Astrocyte (in vitro differentiated cells and primary cell): ENCODE data around the gene PDIA2. TPM values are rescaled to one million over a fixed set of nuclear protein-coding genes. Genes with fewer than 3 reads are reported as not detected.

ENCODE experiments used
- DNase-seq: peaks from one replicate; pipeline ENCODE4 v3.0.0-alpha.2; 2010; ENCODE audit warnings: low read depth
- FAIRE-seq: peaks from 2 replicates; lab custom pipeline; 2011; peaks lifted over from hg19 to GRCh38; lab: Jason Lieb, UNC
- H2AFZ ChIP-seq: 2 replicates; pipeline ENCODE4 v1.6.0; 2012; ENCODE audit warnings: low read depth, low read length, inconsistent platforms
- H3K27ac ChIP-seq: 2 replicates; pipeline ENCODE4 v1.5.1; 2011; ENCODE audit warnings: low read depth, low read length, inconsistent platforms
- H3K27me3 ChIP-seq: 2 replicates; pipeline ENCODE4 v1.6.0; 2011; ENCODE audit warnings: low read length, inconsistent platforms; ENCODE audit not compliant: insufficient read depth
- H3K36me3 ChIP-seq: 2 replicates; pipeline ENCODE4 v1.5.1; 2011; ENCODE audit warnings: low read length, inconsistent platforms; ENCODE audit not compliant: insufficient read depth
- H3K4me1 ChIP-seq: 2 replicates; pipeline ENCODE4 v1.5.1; 2011; ENCODE audit warnings: low read length, inconsistent platforms; ENCODE audit not compliant: insufficient read depth
- H3K4me2 ChIP-seq: 2 replicates; pipeline ENCODE4 v1.6.0; 2012; ENCODE audit warnings: low read length, inconsistent platforms
- H3K4me3 ChIP-seq: 2 replicates; pipeline ENCODE4 v1.5.1; 2011; ENCODE audit warnings: low read depth, mild to moderate bottlenecking, low read length, inconsistent platforms; ENCODE audit not compliant: insufficient read depth
- H3K79me2 ChIP-seq: 2 replicates; pipeline ENCODE4 v1.6.0; 2012; ENCODE audit warnings: mild to moderate bottlenecking, low read length, inconsistent platforms; ENCODE audit not compliant: insufficient read depth
- H3K9ac ChIP-seq: 2 replicates; pipeline ENCODE4 v1.6.0; 2012; ENCODE audit warnings: mild to moderate bottlenecking, low read length, inconsistent platforms
- H3K9me3 ChIP-seq: 2 replicates; pipeline ENCODE4 v1.5.1; 2012; ENCODE audit warnings: low read depth, mild to moderate bottlenecking, low read length, inconsistent platforms; ENCODE audit not compliant: insufficient read depth
- H4K20me1 ChIP-seq: 2 replicates; pipeline ENCODE4 v1.6.0; 2012; ENCODE audit warnings: low read length, inconsistent platforms; ENCODE audit not compliant: insufficient read depth
- H3K27ac Mint-ChIP-seq: one replicate; pipeline ENCODE4 v1.8.0; 2021; ENCODE audit warnings: mild to moderate bottlenecking, mixed read lengths; ENCODE audit not compliant: unreplicated experiment
- H3K27me3 Mint-ChIP-seq: one replicate; pipeline ENCODE4 v1.8.0; 2021; ENCODE audit warnings: low read depth, mixed read lengths; ENCODE audit not compliant: unreplicated experiment
- H3K36me3 Mint-ChIP-seq: one replicate; pipeline ENCODE4 v1.8.0; 2021; ENCODE audit warnings: low read depth, mixed read lengths; ENCODE audit not compliant: unreplicated experiment
- H3K4me1 Mint-ChIP-seq: one replicate; pipeline ENCODE4 v1.8.0; 2021; ENCODE audit warnings: low read depth, mixed read lengths; ENCODE audit not compliant: unreplicated experiment
- H3K4me3 Mint-ChIP-seq: one replicate; pipeline ENCODE4 v1.8.0; 2021; ENCODE audit warnings: mild to moderate bottlenecking, moderate library complexity, mixed read lengths; ENCODE audit not compliant: unreplicated experiment
- H3K9me3 Mint-ChIP-seq: one replicate; pipeline ENCODE4 v1.8.0; 2021; ENCODE audit warnings: mild to moderate bottlenecking, mixed read lengths; ENCODE audit not compliant: unreplicated experiment
- EZH2 ChIP-seq: IDR thresholded peaks from 2 replicates; pipeline ENCODE4 v1.6.1; 2012; ENCODE audit warnings: mild to moderate bottlenecking, low read length, inconsistent platforms; ENCODE audit not compliant: insufficient read depth
- total RNA-seq: library from RNA; stranded (reverse); gene quantifications from 2 replicates; pipeline ENCODE4 v1.2.1, GENCODE V29; 2021
- TF ChIP-seq, protein P1 (sequence below): IDR thresholded peaks from 2 replicates; pipeline ENCODE4 v1.5.1; 2011; ENCODE audit warnings: low read depth, mild to moderate bottlenecking, inconsistent platforms, low read length, moderate library complexity; ENCODE audit not compliant: insufficient read depth

The PDIA2 gene
- total RNA-seq, 1 donor from 2014 or later: 1.5 TPM

DNA sequence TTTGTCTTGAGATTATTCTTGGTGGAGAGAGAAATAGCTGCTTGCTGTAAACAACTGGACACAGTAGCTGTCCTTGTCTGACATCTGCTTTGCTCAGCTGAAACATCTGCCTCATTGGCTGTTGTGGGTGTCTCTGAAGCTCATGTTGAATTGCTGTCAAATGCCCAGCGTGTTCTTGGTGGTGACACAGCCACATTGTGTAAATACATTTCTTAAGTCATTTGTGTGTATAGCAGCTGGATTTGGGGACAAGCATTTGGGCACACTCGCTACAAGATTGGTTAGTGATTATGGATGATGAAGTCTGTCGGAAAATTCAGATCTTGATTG lies 43.1 kb upstream of the PDIA2 start:
- Mint-ChIP-seq H3K9me3 (no peaks in the 10 kb centered on the region), H3K36me3 (peaks cover 5% of the 10 kb centered on the region), H3K4me1 (peaks cover 6% of the 10 kb centered on the region), H3K27ac (no peak overlapping the region), H3K4me3 (no peak overlapping the region), H3K27me3 (no peaks in the 10 kb centered on the region)
- Histone ChIP-seq H3K27me3 (no peaks in the 10 kb centered on the region), H3K4me1 (no peaks in the 10 kb centered on the region), H4K20me1 (peaks cover 24% of the 10 kb centered on the region), H3K79me2 (peaks cover 21% of the 10 kb centered on the region), H3K27ac (no peak overlapping the region), H3K4me3 (no peak overlapping the region), H3K36me3 (no peaks in the 10 kb centered on the region), H2AFZ (no peak overlapping the region), H3K4me2 (no peak overlapping the region), H3K9ac (no peak overlapping the region), H3K9me3 (no peaks in the 10 kb centered on the region)
- DNase-seq (no peak), FAIRE-seq (no peak)
- TF ChIP-seq, protein P1, sequence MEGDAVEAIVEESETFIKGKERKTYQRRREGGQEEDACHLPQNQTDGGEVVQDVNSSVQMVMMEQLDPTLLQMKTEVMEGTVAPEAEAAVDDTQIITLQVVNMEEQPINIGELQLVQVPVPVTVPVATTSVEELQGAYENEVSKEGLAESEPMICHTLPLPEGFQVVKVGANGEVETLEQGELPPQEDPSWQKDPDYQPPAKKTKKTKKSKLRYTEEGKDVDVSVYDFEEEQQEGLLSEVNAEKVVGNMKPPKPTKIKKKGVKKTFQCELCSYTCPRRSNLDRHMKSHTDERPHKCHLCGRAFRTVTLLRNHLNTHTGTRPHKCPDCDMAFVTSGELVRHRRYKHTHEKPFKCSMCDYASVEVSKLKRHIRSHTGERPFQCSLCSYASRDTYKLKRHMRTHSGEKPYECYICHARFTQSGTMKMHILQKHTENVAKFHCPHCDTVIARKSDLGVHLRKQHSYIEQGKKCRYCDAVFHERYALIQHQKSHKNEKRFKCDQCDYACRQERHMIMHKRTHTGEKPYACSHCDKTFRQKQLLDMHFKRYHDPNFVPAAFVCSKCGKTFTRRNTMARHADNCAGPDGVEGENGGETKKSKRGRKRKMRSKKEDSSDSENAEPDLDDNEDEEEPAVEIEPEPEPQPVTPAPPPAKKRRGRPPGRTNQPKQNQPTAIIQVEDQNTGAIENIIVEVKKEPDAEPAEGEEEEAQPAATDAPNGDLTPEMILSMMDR: no peak
- no peak for TF ChIP-seq EZH2

DNA sequence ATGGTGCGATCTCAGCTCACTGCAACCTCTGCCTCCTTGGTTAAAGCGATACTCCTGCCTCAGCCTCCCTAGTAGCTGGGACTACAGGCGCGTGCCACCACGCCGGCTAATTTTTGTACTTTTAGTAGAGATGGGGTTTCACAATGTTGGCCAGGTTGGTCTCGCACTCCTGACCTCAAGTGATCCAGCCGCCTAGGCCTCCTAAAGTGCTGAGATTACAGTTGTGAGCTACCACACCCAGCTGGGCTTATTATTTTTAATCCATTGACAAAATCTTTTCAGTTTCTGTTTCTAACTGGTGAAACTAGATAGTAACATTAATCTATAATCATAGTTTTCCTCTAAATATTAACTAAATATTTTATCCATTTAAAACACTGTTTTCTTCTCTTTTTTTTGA lies 42.4 kb upstream of the PDIA2 start:
- peaks cover 6% of the 10 kb centered on the region for H3K4me1 Mint-ChIP-seq
- Histone ChIP-seq H3K27ac (no peak overlapping the region), H3K9me3 (no peaks in the 10 kb centered on the region), H3K36me3 (no peaks in the 10 kb centered on the region), H3K4me2 (no peak overlapping the region), H3K79me2 (peaks cover 21% of the 10 kb centered on the region), H3K27me3 (no peaks in the 10 kb centered on the region), H2AFZ (no peak overlapping the region), H4K20me1 (peaks cover 24% of the 10 kb centered on the region), H3K4me3 (no peak overlapping the region), H3K9ac (no peak overlapping the region), H3K4me1 (no peaks in the 10 kb centered on the region)
- FAIRE-seq (no peak), DNase-seq (no peak)
- peaks cover 4% of the 10 kb centered on the region for H3K36me3 Mint-ChIP-seq
- H3K9me3 Mint-ChIP-seq: no peaks in the 10 kb centered on the region
- H3K27ac Mint-ChIP-seq: no peak overlapping the region
- no peaks in the 10 kb centered on the region for H3K27me3 Mint-ChIP-seq
- no peak for TF ChIP-seq EZH2
- TF ChIP-seq, protein P1: no peak
- H3K4me3 Mint-ChIP-seq: no peak overlapping the region

DNA sequence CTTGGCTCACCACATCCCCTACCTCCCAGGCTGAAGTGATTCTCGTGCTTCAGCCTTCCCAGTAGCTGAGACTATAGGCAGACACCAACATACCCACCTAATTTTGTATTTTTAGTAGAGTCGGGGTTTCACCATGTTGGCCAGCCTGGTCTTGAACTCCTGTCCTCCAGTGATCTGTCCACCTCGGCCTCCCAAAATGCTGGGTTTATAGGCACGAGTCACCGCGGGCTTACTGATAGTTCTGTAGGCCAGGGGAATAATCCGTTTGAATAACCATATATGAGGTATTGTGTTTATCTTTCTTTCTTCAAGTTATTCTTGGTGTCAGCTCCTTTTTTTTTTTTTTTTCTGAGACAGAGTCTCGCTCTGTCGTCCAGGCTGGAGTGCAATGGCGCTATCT lies 40.7 kb upstream of the PDIA2 start:
- H3K4me3 ChIP-seq: no peak overlapping the region
- no peaks in the 10 kb centered on the region for H3K36me3 Mint-ChIP-seq
- H3K79me2 ChIP-seq: peaks cover 21% of the 10 kb centered on the region
- no peaks in the 10 kb centered on the region for H3K9me3 Mint-ChIP-seq
- H3K9ac ChIP-seq: no peak overlapping the region
- no peak overlapping the region for H2AFZ ChIP-seq
- peaks cover 6% of the 10 kb centered on the region for H3K4me1 Mint-ChIP-seq
- no peaks in the 10 kb centered on the region for H3K27me3 Mint-ChIP-seq
- H3K4me2 ChIP-seq: no peak overlapping the region
- DNase-seq (no peak), FAIRE-seq (no peak)
- no peak overlapping the region for H3K4me3 Mint-ChIP-seq
- H3K9me3 ChIP-seq: no peaks in the 10 kb centered on the region
- H3K27ac ChIP-seq: no peak overlapping the region
- H3K27ac Mint-ChIP-seq: no peak overlapping the region
- peaks cover 27% of the 10 kb centered on the region for H4K20me1 ChIP-seq
- TF ChIP-seq EZH2: no peak
- TF ChIP-seq, protein P1: no peak
- H3K27me3 ChIP-seq: no peaks in the 10 kb centered on the region
- no peaks in the 10 kb centered on the region for H3K36me3 ChIP-seq
- H3K4me1 ChIP-seq: no peaks in the 10 kb centered on the region
